H1 (cell line): ENCODE measurements around the gene KLKB1. TPM values are rescaled to one million over a fixed set of nuclear protein-coding genes. Genes with fewer than 3 reads are reported as not detected.

Experiments used
- CTCF ChIA-PET: fragments of 300-600 bp; sonication (Branson Sonifier 250); formaldehyde crosslinking; loops from one replicate; lab custom pipeline; 2021; ENCODE audit not compliant: partially characterized antibody; lab: Charles Lee
- POLR2A ChIA-PET: fragments of 300-600 bp; sonication (Branson Sonifier 250); formaldehyde crosslinking; loops from one replicate; lab custom pipeline; 2021; ENCODE audit warnings: inconsistent platforms; ENCODE audit not compliant: partially characterized antibody; lab: Charles Lee
- DNase-seq, 2 experiments: peaks; one replicate each; pipeline versions ENCODE4 v3.0.0 to v3.0.0-alpha.2; 2010 to 2022; ENCODE audit warnings: low spot score in 2 of 2, low read depth in 1 of 2, mixed read lengths in 1 of 2
- FAIRE-seq: peaks from 2 replicates; lab custom pipeline; 2011; peaks lifted over from hg19 to GRCh38; lab: Jason Lieb, UNC
- H2AFZ ChIP-seq: 2 replicates; pipeline ENCODE4 v1.8.1; 2012; ENCODE audit warnings: low read length, inconsistent platforms
- H2AK5ac ChIP-seq: 2 replicates; pipeline ENCODE4 v1.6.1; 2013; ENCODE audit warnings: low read depth, low read length
- H2BK120ac ChIP-seq: replicated peaks from 2 replicates; pipeline ENCODE3; 2013; ENCODE audit warnings: low read depth, low read length, inconsistent platforms
- H2BK12ac ChIP-seq: 2 replicates; pipeline ENCODE4 v1.6.1; 2013; ENCODE audit warnings: low read depth, low read length
- H2BK15ac ChIP-seq: 2 replicates; pipeline ENCODE4 v1.6.1; 2013; ENCODE audit warnings: low read length
- H2BK20ac ChIP-seq: 2 replicates; pipeline ENCODE4 v1.6.1; 2013; ENCODE audit warnings: low read length
- H2BK5ac ChIP-seq: 2 replicates; pipeline ENCODE4 v1.6.1; 2013; ENCODE audit warnings: low read depth, low read length
- H3K14ac ChIP-seq: 2 replicates; pipeline ENCODE4 v1.6.1; 2013; ENCODE audit warnings: inconsistent platforms; ENCODE audit not compliant: insufficient read length
- H3K18ac ChIP-seq: 2 replicates; pipeline ENCODE4 v1.6.1; 2013; ENCODE audit warnings: low read length; ENCODE audit errors: extremely low read depth
- H3K23ac ChIP-seq: 2 replicates; pipeline ENCODE4 v1.6.1; 2013; ENCODE audit warnings: inconsistent platforms; ENCODE audit not compliant: insufficient read length
- H3K23me2 ChIP-seq: 2 replicates; pipeline ENCODE4 v1.6.1; 2013; ENCODE audit warnings: low read depth, low read length
- H3K27ac ChIP-seq: 2 replicates; pipeline ENCODE4 v1.6.1; 2011; ENCODE audit warnings: low read depth, low read length, inconsistent platforms
- H3K27me3 ChIP-seq, 4 experiments: replicated peaks in 1 of 4; 1 replicate in 1 of 4; 2 replicates in 3 of 4; pipeline versions ENCODE4 v1.6.1 to v1.8.1; 2011 to 2013; ENCODE audit warnings: low read length in 3 of 4, mild to moderate bottlenecking in 3 of 4, inconsistent platforms in 2 of 4, mixed read lengths in 2 of 4, moderate library complexity in 1 of 4; ENCODE audit not compliant: control insufficient read depth in 3 of 4, insufficient read depth in 3 of 4; ENCODE audit errors: extremely low read depth in 1 of 4
- H3K36me3 ChIP-seq, 4 experiments: 2 replicates each; pipeline versions ENCODE4 v1.6.1 to v1.8.1; 2011 to 2013; ENCODE audit warnings: mild to moderate bottlenecking in 4 of 4, low read length in 3 of 4, moderate library complexity in 2 of 4, control low read depth in 1 of 4, inconsistent platforms in 1 of 4; ENCODE audit not compliant: insufficient read depth in 4 of 4, control insufficient read depth in 2 of 4
- H3K4ac ChIP-seq: replicated peaks from 2 replicates; pipeline ENCODE3; 2013; ENCODE audit warnings: low read length, low read depth, mixed read lengths, inconsistent platforms; ENCODE audit not compliant: insufficient read length
- H3K4me1 ChIP-seq, 4 experiments: replicated peaks in 1 of 4; 1 replicate in 1 of 4; 2 replicates in 3 of 4; pipeline versions ENCODE4 v1.6.1 to v1.8.1; 2011 to 2013; ENCODE audit warnings: low read length in 3 of 4, inconsistent platforms in 2 of 4, mixed read lengths in 1 of 4; ENCODE audit not compliant: insufficient read depth in 4 of 4, control insufficient read depth in 3 of 4
- H3K4me2 ChIP-seq, 2 experiments: 2 replicates each; pipeline versions ENCODE4 v1.6.1 to v1.8.1; 2011 to 2013; ENCODE audit warnings: low read depth in 2 of 2, low read length in 2 of 2, control low read depth in 1 of 2, inconsistent platforms in 1 of 2, mild to moderate bottlenecking in 1 of 2; ENCODE audit not compliant: insufficient read depth in 1 of 2
- H3K4me3 ChIP-seq, 4 experiments: fragments of 200-600, 300-600 bp in 1 of 4; sonication (generic), shearing (Covaris generic), sonication (Bioruptor Twin) in 1 of 4; 2 replicates each; pipeline versions ENCODE4 v1.5.1 to v1.8.1; 2011 to 2016; ENCODE audit warnings: low read length in 4 of 4, low read depth in 3 of 4, control low read depth in 2 of 4, inconsistent platforms in 2 of 4, mild to moderate bottlenecking in 2 of 4, mixed read lengths in 1 of 4, moderate library complexity in 1 of 4; ENCODE audit not compliant: insufficient read depth in 2 of 4; ENCODE audit errors: extremely low read depth in 1 of 4
- H3K56ac ChIP-seq: replicated peaks from 2 replicates; pipeline ENCODE3; 2013; ENCODE audit warnings: low read depth, mild to moderate bottlenecking, mixed read lengths, low read length, inconsistent platforms; ENCODE audit not compliant: insufficient read length
- H3K79me1 ChIP-seq: 2 replicates; pipeline ENCODE4 v1.6.1; 2013; ENCODE audit warnings: low read depth, low read length, control low read depth
- H3K79me2 ChIP-seq, 2 experiments: 2 replicates each; pipeline versions ENCODE4 v1.6.1 to v1.8.1; 2012 to 2013; ENCODE audit warnings: low read length in 2 of 2, mild to moderate bottlenecking in 2 of 2, inconsistent platforms in 1 of 2; ENCODE audit not compliant: insufficient read depth in 2 of 2, control insufficient read depth in 1 of 2
- H3K9ac ChIP-seq, 4 experiments: replicated peaks in 1 of 4; 1 replicate in 1 of 4; 2 replicates in 3 of 4; pipeline versions ENCODE4 v1.6.1 to v1.8.1; 2011 to 2013; ENCODE audit warnings: low read depth in 3 of 4, low read length in 3 of 4, control low read depth in 2 of 4, mild to moderate bottlenecking in 2 of 4, moderate library complexity in 2 of 4, inconsistent platforms in 1 of 4; ENCODE audit errors: extremely low read depth in 1 of 4
- H3K9me3 ChIP-seq, 2 experiments: 2 replicates each; pipeline versions ENCODE4 v1.6.1 to v1.8.1; 2012 to 2013; ENCODE audit warnings: mild to moderate bottlenecking in 2 of 2, moderate library complexity in 2 of 2, control low read depth in 1 of 2, inconsistent platforms in 1 of 2, low read depth in 1 of 2, low read length in 1 of 2, mixed read lengths in 1 of 2; ENCODE audit not compliant: insufficient read depth in 2 of 2
- H4K20me1 ChIP-seq, 2 experiments: replicated peaks in 1 of 2; 2 replicates each; pipeline versions ENCODE3 to v1.8.1; 2011 to 2013; ENCODE audit warnings: inconsistent platforms in 2 of 2, low read length in 2 of 2, mild to moderate bottlenecking in 1 of 2; ENCODE audit not compliant: insufficient read depth in 2 of 2, control insufficient read depth in 1 of 2
- H4K5ac ChIP-seq: 2 replicates; pipeline ENCODE4 v1.6.1; 2013; ENCODE audit warnings: low read length, low read depth, mixed read lengths, inconsistent platforms; ENCODE audit not compliant: insufficient read length
- H4K8ac ChIP-seq: 2 replicates; pipeline ENCODE4 v1.8.0; 2013; ENCODE audit warnings: mild to moderate bottlenecking, moderate library complexity, low read length, inconsistent platforms; ENCODE audit not compliant: insufficient read depth; ENCODE audit errors: extremely low read depth
- H4K91ac ChIP-seq: replicated peaks from 2 replicates; pipeline ENCODE3; 2013; ENCODE audit warnings: low read length, mixed read lengths, inconsistent platforms; ENCODE audit not compliant: insufficient read length
- BRCA1 ChIP-seq: IDR thresholded peaks from 2 replicates; pipeline ENCODE4 v1.6.1; 2012; ENCODE audit warnings: low read depth, low read length, improper control_type of control experiment
- CBX8 ChIP-seq: fragments of 300-800, 300-1000 bp; sonication (generic); IDR thresholded peaks from 2 replicates; pipeline ENCODE4 v1.7.1; 2016; ENCODE audit warnings: low read depth, low read length, borderline replicate concordance
- CHD1 ChIP-seq: IDR thresholded peaks from 2 replicates; pipeline ENCODE4 v1.6.1; 2012; ENCODE audit warnings: low read depth, low read length, improper control_type of control experiment
- GABPA ChIP-seq: IDR thresholded peaks from 2 replicates; pipeline ENCODE4 v1.6.1; 2011; ENCODE audit warnings: mild to moderate bottlenecking, low read length, moderate library complexity, borderline replicate concordance; ENCODE audit not compliant: insufficient read depth
- SIN3A ChIP-seq, 2 experiments: IDR thresholded peaks in 1 of 2; conservative IDR thresholded peaks in 1 of 2; 2 replicates each; pipeline ENCODE4 v1.6.1; 2011 to 2012; ENCODE audit warnings: low read length in 2 of 2, improper control_type of control experiment in 1 of 2, low read depth in 1 of 2, mild to moderate bottlenecking in 1 of 2
- SIX5 ChIP-seq: IDR thresholded peaks from 2 replicates; pipeline ENCODE4 v1.6.1; 2011; ENCODE audit warnings: mild to moderate bottlenecking, low read depth, low read length
- YY1 ChIP-seq: IDR thresholded peaks from 2 replicates; pipeline ENCODE4 v1.6.1; 2011; ENCODE audit warnings: low read depth, mild to moderate bottlenecking, low read length
- WGBS, 2 experiments: shearing (Covaris generic) in 1 of 2; methylation state at CpG; one replicate each; pipeline versions ENCODE4 v1.1.6 to v1.1.7; 2013 to 2015; ENCODE audit warnings: low lambda C conversion rate in 2 of 2, mixed read lengths in 2 of 2, inconsistent platforms in 1 of 2, low coverage in 1 of 2, missing lambda C conversion rate in 1 of 2; ENCODE audit not compliant: insufficient replicate concordance in 2 of 2, insufficient coverage in 1 of 2, insufficient read length in 1 of 2; ENCODE audit errors: extremely low coverage in 1 of 2, missing lambda C conversion rate in 1 of 2; 5-methylcytosine and 5-hydroxymethylcytosine counted together
- polyA plus RNA-seq, 7 experiments: library from polyadenylated mRNA; depleted of rRNA in 3 of 7; stranded (reverse) in 5 of 7; unstranded in 2 of 7; fragments of >200 nt in 5 of 7; fragments of 200-250 nt in 2 of 7; gene quantifications; 1 replicate in 5 of 7; 2 replicates in 1 of 7; 4 replicates in 1 of 7; pipeline versions ENCODE4 v1.2.1 to v1.2.3, GENCODE V29; 2011 to 2013; ENCODE audit warnings: missing spikeins in 2 of 7, mixed read lengths in 2 of 7
- total RNA-seq: library from RNA; stranded (reverse); fragmentation: NEBNext Ultra II Directional; extraction: Animal tissue kit (Norgen Biotek cat#: 25700); gene quantifications from 2 replicates; pipeline ENCODE4 v1.2.1, GENCODE V29; 2021
- TF ChIP-seq, protein P1 (sequence below): IDR thresholded peaks from 2 replicates; pipeline ENCODE4 v1.6.1; 2012; ENCODE audit warnings: inconsistent platforms
- TF ChIP-seq, protein P2 (sequence below): IDR thresholded peaks from 2 replicates; pipeline ENCODE4 v1.6.1; 2012; ENCODE audit warnings: low read length, inconsistent platforms

Gene KLKB1
- total and polyA plus RNA-seq, 2 of the 8 experiments (the other 6 are each of a cell fraction or from before 2014, with no cell fraction given): 12.0 to 20.9 TPM

DNA sequence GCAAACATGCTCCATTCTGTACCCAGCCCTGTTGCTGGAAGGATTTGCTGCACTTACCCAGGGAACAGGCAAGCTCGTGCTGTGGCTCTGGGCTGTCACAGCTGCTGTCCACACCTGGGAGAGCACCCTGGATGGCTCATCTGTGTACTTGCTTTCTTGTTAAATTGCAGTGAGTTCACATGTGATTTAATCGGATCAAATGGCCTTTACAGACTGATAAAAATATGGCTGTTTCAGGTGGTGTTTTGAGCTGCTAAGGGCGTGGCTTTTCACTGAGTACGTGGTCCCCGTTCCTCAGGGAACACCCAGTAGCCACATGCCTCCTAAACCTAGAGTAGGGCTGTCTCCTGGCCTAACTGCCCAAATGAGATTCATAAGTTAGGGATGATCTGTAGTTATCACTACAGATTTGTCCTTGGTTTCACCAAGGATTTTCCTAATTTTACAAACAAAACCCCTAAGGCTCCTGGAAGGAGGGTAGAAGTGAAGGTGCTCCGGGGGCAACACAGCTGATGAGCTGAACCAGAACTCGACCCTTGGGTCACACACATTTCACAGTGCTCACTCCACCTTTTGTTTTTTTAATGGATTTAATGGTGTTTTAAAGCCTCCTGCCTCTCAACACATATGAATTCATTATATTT, 13.7 kb downstream of the KLKB1 start:
- H3K4me3 ChIP-seq: peak overlapping the region in 1 of 4 experiments; percentile 95; a peak in 2 of 8 replicates
- peaks cover 2 to 35% (median 16%) of the 10 kb centered on the region in 4 experiments; a peak in 5 of 8 replicates for H3K36me3 ChIP-seq
- peaks cover 4 to 27% of the 10 kb centered on the region in 2 experiments; a peak in 2 of 4 replicates for H3K79me2 ChIP-seq
- 0 out of 2 replicates have a peak overlapping the region, but pooled peaks have one; percentile 72 for H2BK15ac ChIP-seq
- no peak for DNase-seq
- peak overlapping the region; percentile 20 for H4K91ac ChIP-seq
- peak overlapping the region; percentile 96 for H2BK12ac ChIP-seq
- H3K9ac ChIP-seq: 0 out of 7 replicates have a peak overlapping the region, but pooled peaks of 1 of the 4 experiments have one; percentile 13
- H3K79me1 ChIP-seq: no peaks in the 10 kb centered on the region
- peak overlapping the region; percentile 8 for H2BK120ac ChIP-seq
- H3K18ac ChIP-seq: peak overlapping the region; percentile 89; the same call in 1 of the 2 replicates
- no peak overlapping the region for H2AFZ ChIP-seq
- WGBS, 2 experiments: 46% methylated on average over 7 of the region's 7 CpGs; no CpG with 5 or more reads in 1 of the 2 experiments
- peak; percentile 74 for FAIRE-seq
- peaks cover 0 to 3% of the 10 kb centered on the region in 2 experiments for H4K20me1 ChIP-seq
- ChIA-PET CTCF (interaction anchor here (0.9 kb wide), 1 partner anchor 15 kb away, joined by 3 read pairs; no protein-coding TSS in a partner anchor), POLR2A (interaction anchor here (0.7 to 2.9 kb wide), 10 partner anchors 9 to 95 kb away, joined by 3 to 14 read pairs (median 8); partner anchors contain the start of genes CYP4V2 and F11)
- no peaks in the 10 kb centered on the region for H3K27me3 ChIP-seq
- no peak overlapping the region; the same call in 1 of the 2 replicates for H3K27ac ChIP-seq
- peak overlapping the region; percentile 61; the same call in 1 of the 2 replicates for H2AK5ac ChIP-seq
- peak overlapping the region; percentile 97 for H2BK20ac ChIP-seq
- no peak overlapping the region for H3K56ac ChIP-seq
- H3K9me3 ChIP-seq: no peaks in the 10 kb centered on the region; a peak in 2 of 4 replicates
- no peak overlapping the region for H3K23ac ChIP-seq
- H3K4me2 ChIP-seq: peak overlapping the region; percentile 37 to 95
- H2BK5ac ChIP-seq: peak overlapping the region; percentile 96
- H4K5ac ChIP-seq: peak overlapping the region; percentile 12
- no peak overlapping the region for H3K4ac ChIP-seq
- H3K23me2 ChIP-seq: peaks cover 3% of the 10 kb centered on the region; the same call in 1 of the 2 replicates
- no peak overlapping the region for H3K14ac ChIP-seq
- H4K8ac ChIP-seq: peak overlapping the region; percentile 75; the same call in 1 of the 2 replicates
- H3K4me1 ChIP-seq: peaks cover 0 to 6% (median 4%) of the 10 kb centered on the region in 4 experiments; a peak in 5 of 7 replicates
- TF ChIP-seq YY1 (no peak), SIN3A (conservative IDR thresholded peaks at IDR 0.05 in 1 of 2, IDR thresholded peaks at IDR 0.05 in 1 of 2; ENCODE audit: low read depth in 1 of 2, low read length in 2 of 2) (peak in 1 of 2 experiments; percentile 94; a peak in 2 of 4 replicates), GABPA (no peak), CHD1 (no peak), BRCA1 (no peak), CBX8 (no peak), SIX5 (no peak)
- TF ChIP-seq, protein P1, sequence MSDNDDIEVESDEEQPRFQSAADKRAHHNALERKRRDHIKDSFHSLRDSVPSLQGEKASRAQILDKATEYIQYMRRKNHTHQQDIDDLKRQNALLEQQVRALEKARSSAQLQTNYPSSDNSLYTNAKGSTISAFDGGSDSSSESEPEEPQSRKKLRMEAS: peak; percentile 63; the same call in 1 of the 2 replicates
- TF ChIP-seq, protein P2, sequence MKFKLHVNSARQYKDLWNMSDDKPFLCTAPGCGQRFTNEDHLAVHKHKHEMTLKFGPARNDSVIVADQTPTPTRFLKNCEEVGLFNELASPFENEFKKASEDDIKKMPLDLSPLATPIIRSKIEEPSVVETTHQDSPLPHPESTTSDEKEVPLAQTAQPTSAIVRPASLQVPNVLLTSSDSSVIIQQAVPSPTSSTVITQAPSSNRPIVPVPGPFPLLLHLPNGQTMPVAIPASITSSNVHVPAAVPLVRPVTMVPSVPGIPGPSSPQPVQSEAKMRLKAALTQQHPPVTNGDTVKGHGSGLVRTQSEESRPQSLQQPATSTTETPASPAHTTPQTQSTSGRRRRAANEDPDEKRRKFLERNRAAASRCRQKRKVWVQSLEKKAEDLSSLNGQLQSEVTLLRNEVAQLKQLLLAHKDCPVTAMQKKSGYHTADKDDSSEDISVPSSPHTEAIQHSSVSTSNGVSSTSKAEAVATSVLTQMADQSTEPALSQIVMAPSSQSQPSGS: peak; percentile 82; the same call in 1 of the 2 replicates
